NOMO-1 treated with dmso at 0.1 percent for 144 hours (cell line): ENCODE measurements around the gene P2RY8.
A peak's percentile ranks its signal among the peaks of the same experiment; 100 is the strongest.
"Not testable (repeated sequence)": the region's sequence is repeated elsewhere in the genome, so short reads cannot be mapped to it uniquely, and the experiment has no call there.

Source experiments
- DNase-seq: peaks from one replicate; lab custom pipeline; 2025; ENCODE audit not compliant: unreplicated experiment; lab: John Stamatoyannopoulos, UW

Gene P2RY8

GRCh38 chrX:1545776-1546408 is 8.9 kb upstream of the P2RY8 start:
- DNase-seq, result no peak

GRCh38 chrX:1542994-1543725 is 6.2 kb upstream of the P2RY8 start:
- DNase-seq, result no peak

GRCh38 chrX:1539146-1539545 is 2.2 kb upstream of the P2RY8 start:
- not testable (repeated sequence) for DNase-seq

GRCh38 chrX:1537716-1538090 is 718 bp upstream of the P2RY8 start:
- not testable (repeated sequence) for DNase-seq

GRCh38 chrX:1536712-1537030 is 314 bp downstream of the P2RY8 start:
- no peak for DNase-seq

GRCh38 chrX:1535241-1536041 is 1.5 kb downstream of the P2RY8 start:
- peak; percentile 62 for DNase-seq

GRCh38 chrX:1534301-1535168 is 2.5 kb downstream of the P2RY8 start:
- DNase-seq, result peak; percentile 44

GRCh38 chrX:1533058-1533457 is 3.9 kb downstream of the P2RY8 start:
- no peak for DNase-seq

GRCh38 chrX:1531096-1531890 is 5.7 kb downstream of the P2RY8 start:
- DNase-seq, result no peak

- DNase-seq, result no peak
Observed at GRCh38 chrX:1529756-1530155, 7.2 kb downstream of the P2RY8 start.

- DNase-seq, result no peak
Observed at GRCh38 chrX:1529328-1529727, 7.7 kb downstream of the P2RY8 start.

- DNase-seq, result no peak
Observed at GRCh38 chrX:1528884-1529203, 8.1 kb downstream of the P2RY8 start.

GRCh38 chrX:1528186-1528883 is 8.7 kb downstream of the P2RY8 start:
- no peak for DNase-seq

- no peak for DNase-seq
Observed at GRCh38 chrX:1527457-1527856, 9.5 kb downstream of the P2RY8 start.

GRCh38 chrX:1526565-1526964 is 10.4 kb downstream of the P2RY8 start:
- no peak for DNase-seq

GRCh38 chrX:1525583-1526355 is 11.2 kb downstream of the P2RY8 start:
- DNase-seq, result no peak

GRCh38 chrX:1524874-1525582 is 12.0 kb downstream of the P2RY8 start:
- no peak for DNase-seq

- not testable (repeated sequence) for DNase-seq
Observed at GRCh38 chrX:1522905-1523304, 14.1 kb downstream of the P2RY8 start.
